Measurements from ENCODE around the gene SETD3.

The SETD3 gene

GRCh38 chr14:99432485-99432884, 48.2 kb downstream of the SETD3 start:
- DNase-seq (ENCODE audit: low read depth, low spot score), result no peak
- H3K4me3 ChIP-seq (ENCODE audit: low read length), result no peak overlapping the region

DNA sequence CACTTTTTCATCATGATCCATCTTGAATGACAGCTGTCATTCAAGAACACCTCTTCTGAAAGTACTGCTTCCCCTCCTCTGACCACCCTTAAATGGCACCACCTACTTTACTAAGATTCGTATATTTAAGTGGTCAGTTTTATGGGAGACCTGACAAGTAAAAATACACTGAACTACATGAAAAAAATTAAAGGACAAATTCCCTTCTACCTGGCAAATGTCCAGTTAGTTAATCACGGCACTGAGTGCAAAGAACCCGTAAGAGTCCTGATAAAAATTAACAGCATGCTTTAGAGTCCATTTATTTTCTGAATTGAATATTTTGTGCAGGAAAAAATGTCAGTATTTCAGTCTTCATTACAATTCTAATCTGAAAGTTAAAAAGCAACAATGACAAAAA, 48.7 kb downstream of the SETD3 start:
- no peak for DNase-seq (ENCODE audit: low read depth, low spot score)
- no peak overlapping the region for H3K4me3 ChIP-seq (ENCODE audit: low read length)

DNA sequence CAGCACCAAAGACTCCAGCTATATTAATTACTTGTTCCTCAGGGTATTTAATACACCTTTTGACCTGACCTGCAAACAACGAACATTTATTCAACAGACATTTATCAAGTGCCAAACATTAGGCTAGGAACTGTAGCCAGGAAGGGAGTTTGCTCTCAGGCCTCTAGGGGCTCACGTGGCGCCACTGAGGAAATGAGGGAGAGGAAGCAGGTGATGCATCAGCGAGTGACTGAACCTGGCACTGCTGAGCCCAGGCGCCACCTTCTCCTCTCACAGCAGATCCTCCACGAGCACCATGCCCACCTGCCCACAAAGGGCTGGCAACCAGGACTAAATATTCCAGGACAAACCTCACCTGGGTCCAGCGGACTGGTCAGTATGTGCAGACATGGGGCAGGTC, 50.2 kb downstream of the SETD3 start:
- DNase-seq (ENCODE audit: low read depth, low spot score), result no peak

GRCh38 chr14:99427632-99428300, 52.9 kb downstream of the SETD3 start:
- H3K4me3 ChIP-seq (ENCODE audit: low read length), result no peak overlapping the region
- DNase-seq (ENCODE audit: low read depth, low spot score), result no peak

More for the DNA sequence above, 50.2 kb downstream of the SETD3 start:
- no peak overlapping the region for H3K4me3 ChIP-seq (ENCODE audit: low read length)

DNA sequence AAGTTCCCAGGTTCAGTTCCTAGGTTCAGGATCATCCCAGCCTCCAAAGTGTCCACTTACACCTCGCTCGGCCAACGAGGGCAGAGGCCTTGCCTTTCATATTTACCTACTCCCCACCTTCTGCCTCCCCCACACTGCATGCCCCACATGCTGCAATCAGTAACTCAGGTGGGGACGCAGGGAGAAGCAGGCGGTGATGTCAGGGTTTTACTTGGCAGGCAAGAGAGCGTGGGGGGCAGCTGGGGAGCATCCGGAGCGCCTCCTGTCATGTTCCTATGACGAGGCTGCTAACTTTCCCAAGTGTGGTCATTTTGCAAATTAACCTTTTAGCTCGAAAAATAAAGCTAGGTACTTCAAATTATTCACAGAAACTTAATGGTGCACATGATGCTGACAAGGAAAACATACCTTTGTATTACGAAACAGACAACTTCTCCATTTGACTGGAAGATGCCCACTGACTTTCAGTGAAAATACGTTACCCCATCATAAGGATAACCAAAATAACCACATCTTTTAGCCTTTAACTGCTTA, 53.8 kb downstream of the SETD3 start:
- H3K4me3 ChIP-seq (ENCODE audit: low read length), result no peak overlapping the region
- DNase-seq (ENCODE audit: low read depth, low spot score), result no peak

- H3K4me3 ChIP-seq (ENCODE audit: low read length), result no peak overlapping the region
- no peak for DNase-seq (ENCODE audit: low read depth, low spot score)
Measured at GRCh38 chr14:99426265-99426664, 54.4 kb downstream of the SETD3 start.

DNA sequence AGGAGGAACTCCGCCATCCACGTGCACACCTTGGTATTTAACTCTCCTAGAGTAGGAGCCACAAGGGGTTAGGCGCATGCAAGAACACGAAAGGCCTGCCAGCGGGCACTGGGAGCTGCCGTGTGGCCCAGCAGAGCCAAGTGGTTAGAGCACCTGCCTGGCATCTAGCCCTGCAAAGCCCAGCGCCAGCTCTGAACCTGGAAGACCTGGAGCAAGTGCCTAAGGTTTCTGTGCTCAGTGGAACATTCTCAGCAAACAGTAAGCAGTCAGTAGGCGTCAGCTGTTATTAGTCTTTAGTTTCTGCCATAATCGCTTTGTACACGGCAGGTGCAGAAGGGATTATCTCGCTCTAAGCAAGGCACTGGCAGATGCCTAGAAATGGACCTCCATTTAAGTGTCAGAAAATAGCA, 55.4 kb downstream of the SETD3 start:
- H3K4me3 ChIP-seq (ENCODE audit: low read length), result no peak overlapping the region
- DNase-seq (ENCODE audit: low read depth, low spot score), result no peak

GRCh38 chr14:99424306-99424877, 56.3 kb downstream of the SETD3 start:
- H3K4me3 ChIP-seq (ENCODE audit: low read length), result no peak overlapping the region

GRCh38 chr14:99423434-99423833, 57.2 kb downstream of the SETD3 start:
- DNase-seq (ENCODE audit: low read depth, low spot score), result no peak

More at GRCh38 chr14:99424306-99424877, 56.3 kb downstream of the SETD3 start:
- no peak for DNase-seq (ENCODE audit: low read depth, low spot score)

GRCh38 chr14:99422228-99423010, 58.2 kb downstream of the SETD3 start:
- no peak overlapping the region for H3K4me3 ChIP-seq (ENCODE audit: low read length)
- no peak for DNase-seq (ENCODE audit: low read depth, low spot score)

More at GRCh38 chr14:99423434-99423833, 57.2 kb downstream of the SETD3 start:
- H3K4me3 ChIP-seq (ENCODE audit: low read length), result no peak overlapping the region

DNA sequence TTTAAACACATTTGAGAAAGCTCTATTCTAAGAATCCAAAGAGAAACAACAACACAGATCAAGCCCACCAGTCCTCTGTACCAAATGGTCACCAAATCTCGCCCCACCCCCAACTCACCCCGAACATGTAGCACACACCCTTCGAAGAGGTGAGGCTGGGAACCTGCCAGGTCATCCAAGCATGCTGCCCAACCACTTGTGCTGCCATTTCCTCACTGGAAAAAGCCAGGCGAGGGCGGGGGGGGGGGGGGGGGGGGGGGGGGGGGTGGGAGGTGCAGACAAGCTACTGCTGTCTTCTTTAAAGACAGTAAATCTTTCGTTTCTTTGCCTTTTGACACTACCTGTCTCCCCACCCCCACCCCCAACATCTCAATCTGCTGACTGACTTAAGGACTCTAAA, 59.9 kb downstream of the SETD3 start:
- no peak overlapping the region for H3K4me3 ChIP-seq (ENCODE audit: low read length)
- DNase-seq (ENCODE audit: low read depth, low spot score), result no peak

GRCh38 chr14:99419905-99420304, 60.8 kb downstream of the SETD3 start:
- H3K4me3 ChIP-seq (ENCODE audit: low read length), result no peak overlapping the region
- DNase-seq (ENCODE audit: low read depth, low spot score), result no peak

DNA sequence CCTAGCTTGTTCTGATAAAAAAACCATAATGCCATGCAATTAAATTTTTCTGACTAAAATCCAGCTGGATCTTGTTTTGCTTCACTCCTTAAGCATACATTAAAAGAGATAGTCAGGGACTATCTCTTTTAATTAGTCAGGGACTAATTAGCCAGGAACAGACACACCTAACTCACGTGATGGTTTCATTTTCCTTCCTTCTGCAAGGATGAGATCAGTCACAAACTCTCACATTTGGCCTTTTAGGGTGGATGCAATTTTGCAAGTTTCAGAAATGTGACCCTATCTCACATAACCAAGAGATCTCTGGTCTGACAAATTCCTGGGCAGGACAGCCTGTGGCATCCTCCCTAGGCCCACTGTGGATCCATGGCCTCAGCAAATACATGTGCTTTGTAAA, 62.4 kb downstream of the SETD3 start:
- H3K4me3 ChIP-seq (ENCODE audit: low read length), result no peak overlapping the region
- DNase-seq (ENCODE audit: low read depth, low spot score), result no peak

DNA sequence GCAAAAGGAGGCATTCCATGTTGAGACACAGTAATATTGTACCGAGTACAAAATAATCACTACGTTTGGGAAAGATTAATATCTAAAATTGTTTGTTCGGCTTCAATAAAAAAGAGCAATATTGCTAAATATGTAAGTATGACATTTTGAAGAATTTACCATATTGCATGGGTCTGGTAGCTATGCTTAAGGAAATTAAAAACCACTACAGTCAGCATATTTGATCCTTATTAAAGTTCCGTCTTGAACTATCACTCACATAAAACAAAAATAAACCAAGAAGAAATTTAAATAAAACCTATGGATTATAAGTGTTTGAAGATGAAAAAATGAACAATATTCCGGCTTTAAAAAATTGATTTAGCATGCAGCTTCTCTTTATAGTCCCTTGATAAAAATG, 63.8 kb downstream of the SETD3 start:
- no peak overlapping the region for H3K4me3 ChIP-seq (ENCODE audit: low read length)
- no peak for DNase-seq (ENCODE audit: low read depth, low spot score)

DNA sequence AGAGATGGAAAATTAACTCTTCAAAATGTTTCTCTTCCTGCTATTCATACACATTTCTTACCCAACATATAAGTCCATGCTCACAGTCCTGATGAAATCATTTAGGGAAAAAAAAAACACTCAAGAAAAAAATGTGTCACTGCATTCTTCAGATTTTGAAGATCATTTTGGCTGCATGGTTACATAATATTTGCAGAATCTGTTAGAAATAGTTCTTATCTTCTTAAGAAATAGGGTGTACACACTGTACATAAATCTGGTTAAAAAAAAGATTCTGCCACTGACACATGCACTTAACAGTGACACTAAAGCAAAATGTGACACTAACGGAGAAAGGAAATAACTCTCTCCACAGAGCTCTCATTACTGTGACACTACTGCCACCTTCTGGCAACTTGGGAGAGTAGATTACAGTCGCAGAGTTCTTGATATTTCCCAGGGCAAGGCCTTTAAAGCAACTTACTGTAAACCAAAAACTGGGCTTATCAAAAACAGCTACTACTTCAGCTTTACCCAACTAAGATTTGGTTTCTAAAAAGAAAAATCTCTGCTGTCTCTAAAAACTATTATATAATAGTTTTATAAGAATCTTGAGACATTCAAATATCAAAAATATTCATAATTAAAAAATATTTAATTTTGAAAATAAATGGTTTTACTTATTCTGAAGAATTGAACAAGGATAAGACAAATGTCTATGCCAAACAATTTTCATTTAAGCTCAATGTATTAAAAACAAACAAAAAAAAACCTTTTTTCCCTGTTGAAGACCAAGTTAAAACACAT, 65.0 kb downstream of the SETD3 start:
- H3K4me3 ChIP-seq (ENCODE audit: low read length), result no peak overlapping the region
- peak; percentile 85 for DNase-seq (ENCODE audit: low read depth, low spot score)

GRCh38 chr14:99413911-99414310, 66.7 kb downstream of the SETD3 start:
- no peak overlapping the region for H3K4me3 ChIP-seq (ENCODE audit: low read length)

DNA sequence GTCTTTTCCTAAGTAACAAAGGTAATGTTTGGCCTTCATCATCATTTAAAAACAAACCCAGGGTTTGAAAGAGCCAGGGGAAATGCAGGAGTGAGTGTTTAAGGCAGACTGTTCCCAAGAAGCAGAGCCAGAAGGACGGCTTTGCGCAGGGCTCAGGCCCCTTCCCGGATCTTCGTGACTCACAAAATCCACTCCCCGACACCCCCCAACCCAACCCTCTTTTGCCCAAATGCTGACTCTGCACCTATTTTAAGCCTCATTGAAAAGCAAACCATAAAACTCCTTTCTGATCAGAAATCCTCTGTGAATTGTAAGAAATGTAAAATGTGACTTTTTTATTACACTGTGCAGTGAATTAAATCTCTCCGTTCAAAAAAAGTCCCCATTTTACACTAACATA, 67.5 kb downstream of the SETD3 start:
- no peak overlapping the region for H3K4me3 ChIP-seq (ENCODE audit: low read length)
- no peak for DNase-seq (ENCODE audit: low read depth, low spot score)

More at GRCh38 chr14:99413911-99414310, 66.7 kb downstream of the SETD3 start:
- DNase-seq (ENCODE audit: low read depth, low spot score), result no peak

GRCh38 chr14:99412117-99413061, 68.3 kb downstream of the SETD3 start:
- DNase-seq (ENCODE audit: low read depth, low spot score), result no peak
- H3K4me3 ChIP-seq (ENCODE audit: low read length), result no peak overlapping the region

Measured in Jurkat, Clone E6-1 (cell line).